ENCODE data around the gene CDHR5. TPM values are rescaled to one million over a fixed set of nuclear protein-coding genes. Genes with fewer than 3 reads are reported as not detected.
A peak's percentile ranks its signal among the peaks of the same experiment; 100 is the strongest.

CDHR5 gene
- total and polyA plus RNA-seq, 7 donors, result 0.07 to 0.34 (median 0.20) TPM; not detected in 4

DNA sequence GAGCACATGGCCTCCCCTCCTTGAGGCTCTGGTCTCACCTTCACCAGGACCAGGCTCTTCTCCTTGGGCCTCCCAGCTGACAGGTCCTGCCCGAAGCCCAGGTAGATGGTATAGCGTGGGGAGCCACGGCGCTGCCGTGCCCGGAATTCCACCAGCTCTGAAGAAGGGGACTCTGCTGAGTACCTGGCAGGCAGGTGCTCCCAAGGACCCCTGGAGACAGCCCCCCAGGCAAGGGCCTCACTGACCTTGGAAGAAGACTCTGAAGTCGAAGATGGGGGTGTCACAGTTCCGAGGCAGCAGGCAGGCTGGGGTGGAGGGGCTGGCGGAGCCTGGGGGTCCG lies 11.8 kb downstream of the CDHR5 start:
- peak overlapping the region; percentile 93 for H3K27ac ChIP-seq
- intact Hi-C loops (cut with DNase I), result no loop called here
- TF ChIP-seq, protein P1, sequence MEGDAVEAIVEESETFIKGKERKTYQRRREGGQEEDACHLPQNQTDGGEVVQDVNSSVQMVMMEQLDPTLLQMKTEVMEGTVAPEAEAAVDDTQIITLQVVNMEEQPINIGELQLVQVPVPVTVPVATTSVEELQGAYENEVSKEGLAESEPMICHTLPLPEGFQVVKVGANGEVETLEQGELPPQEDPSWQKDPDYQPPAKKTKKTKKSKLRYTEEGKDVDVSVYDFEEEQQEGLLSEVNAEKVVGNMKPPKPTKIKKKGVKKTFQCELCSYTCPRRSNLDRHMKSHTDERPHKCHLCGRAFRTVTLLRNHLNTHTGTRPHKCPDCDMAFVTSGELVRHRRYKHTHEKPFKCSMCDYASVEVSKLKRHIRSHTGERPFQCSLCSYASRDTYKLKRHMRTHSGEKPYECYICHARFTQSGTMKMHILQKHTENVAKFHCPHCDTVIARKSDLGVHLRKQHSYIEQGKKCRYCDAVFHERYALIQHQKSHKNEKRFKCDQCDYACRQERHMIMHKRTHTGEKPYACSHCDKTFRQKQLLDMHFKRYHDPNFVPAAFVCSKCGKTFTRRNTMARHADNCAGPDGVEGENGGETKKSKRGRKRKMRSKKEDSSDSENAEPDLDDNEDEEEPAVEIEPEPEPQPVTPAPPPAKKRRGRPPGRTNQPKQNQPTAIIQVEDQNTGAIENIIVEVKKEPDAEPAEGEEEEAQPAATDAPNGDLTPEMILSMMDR (IDR thresholded peaks at IDR 0.05), result no peak

DNA sequence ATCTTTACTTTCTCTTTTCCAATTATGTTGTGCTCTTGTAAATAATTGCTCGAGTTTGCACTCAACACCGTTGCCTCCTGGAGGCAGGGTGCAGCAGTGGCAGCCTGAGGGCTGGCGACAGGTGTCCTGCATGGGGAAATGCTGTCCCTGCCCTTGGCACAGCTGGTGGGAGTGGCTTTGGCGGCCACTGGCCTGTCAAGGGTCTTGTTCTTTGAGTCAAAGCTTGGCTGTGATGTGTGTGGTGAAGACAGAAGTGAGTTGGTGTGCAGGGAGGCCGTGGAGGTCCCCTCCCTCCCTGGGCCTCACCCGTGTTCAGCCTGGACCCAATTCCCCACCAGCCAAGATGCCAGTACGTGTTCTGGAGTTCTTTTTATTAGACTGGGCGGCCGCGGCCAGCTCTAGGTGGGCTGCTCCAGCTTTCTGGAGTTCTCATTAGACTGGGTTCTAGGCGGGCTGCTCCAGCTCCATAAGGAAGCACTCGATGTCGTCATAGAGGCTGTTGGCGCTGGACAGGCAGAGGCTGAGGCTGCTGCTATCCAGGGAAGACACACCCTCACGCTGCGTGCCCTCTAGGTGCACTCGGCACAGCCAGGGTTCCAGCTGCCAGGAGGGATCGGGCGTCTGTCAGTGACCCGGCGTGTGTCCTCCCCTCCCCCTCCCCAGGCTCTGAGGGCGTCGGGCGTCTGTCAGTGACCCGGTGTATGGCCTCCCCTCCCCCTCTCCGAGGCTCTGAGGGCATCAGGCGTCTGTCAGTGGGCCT lies 12.4 kb downstream of the CDHR5 start:
- TF ChIP-seq, protein P1 (IDR thresholded peaks at IDR 0.05), result peak; percentile 43
- Histone ChIP-seq H3K36me3 (ENCODE audit: insufficient read depth in 1 of 2, low read depth in 1 of 2) (peaks cover 8 to 66% of the 10 kb centered on the region in 2 donors), H3K4me1 (peaks cover 39% of the 10 kb centered on the region), H3K27ac (peak overlapping the region; percentile 93), H3K9me3 (no peaks in the 10 kb centered on the region), H3K27me3 (ENCODE audit: insufficient read depth in 3 of 3, low read length in 2 of 3) (no peaks in the 10 kb centered on the region), H3K4me3 (peak overlapping the region; percentile 34)
- WGBS, 3 donors, result 34 to 42% (median 34%) methylated on average over 25 to 27 of the region's 27 CpGs
- intact Hi-C loops (cut with DNase I), result no loop called here
- DNase-seq (peak; percentile 78 to 92), ATAC-seq (peak; percentile 68 to 73 (median 70))

More for the DNA sequence above, 11.8 kb downstream of the CDHR5 start:
- Histone ChIP-seq H3K27me3 (ENCODE audit: insufficient read depth in 3 of 3, low read length in 2 of 3) (no peaks in the 10 kb centered on the region), H3K4me3 (peak overlapping the region; percentile 34), H3K9me3 (no peaks in the 10 kb centered on the region), H3K4me1 (peaks cover 39% of the 10 kb centered on the region), H3K36me3 (ENCODE audit: insufficient read depth in 1 of 2, low read depth in 1 of 2) (peaks cover 6 to 60% of the 10 kb centered on the region in 2 donors)
- WGBS, 3 donors, result 93 to 94% (median 94%) methylated on average over 10 of the region's 10 CpGs
- ATAC-seq (no peak), DNase-seq (no peak)

DNA sequence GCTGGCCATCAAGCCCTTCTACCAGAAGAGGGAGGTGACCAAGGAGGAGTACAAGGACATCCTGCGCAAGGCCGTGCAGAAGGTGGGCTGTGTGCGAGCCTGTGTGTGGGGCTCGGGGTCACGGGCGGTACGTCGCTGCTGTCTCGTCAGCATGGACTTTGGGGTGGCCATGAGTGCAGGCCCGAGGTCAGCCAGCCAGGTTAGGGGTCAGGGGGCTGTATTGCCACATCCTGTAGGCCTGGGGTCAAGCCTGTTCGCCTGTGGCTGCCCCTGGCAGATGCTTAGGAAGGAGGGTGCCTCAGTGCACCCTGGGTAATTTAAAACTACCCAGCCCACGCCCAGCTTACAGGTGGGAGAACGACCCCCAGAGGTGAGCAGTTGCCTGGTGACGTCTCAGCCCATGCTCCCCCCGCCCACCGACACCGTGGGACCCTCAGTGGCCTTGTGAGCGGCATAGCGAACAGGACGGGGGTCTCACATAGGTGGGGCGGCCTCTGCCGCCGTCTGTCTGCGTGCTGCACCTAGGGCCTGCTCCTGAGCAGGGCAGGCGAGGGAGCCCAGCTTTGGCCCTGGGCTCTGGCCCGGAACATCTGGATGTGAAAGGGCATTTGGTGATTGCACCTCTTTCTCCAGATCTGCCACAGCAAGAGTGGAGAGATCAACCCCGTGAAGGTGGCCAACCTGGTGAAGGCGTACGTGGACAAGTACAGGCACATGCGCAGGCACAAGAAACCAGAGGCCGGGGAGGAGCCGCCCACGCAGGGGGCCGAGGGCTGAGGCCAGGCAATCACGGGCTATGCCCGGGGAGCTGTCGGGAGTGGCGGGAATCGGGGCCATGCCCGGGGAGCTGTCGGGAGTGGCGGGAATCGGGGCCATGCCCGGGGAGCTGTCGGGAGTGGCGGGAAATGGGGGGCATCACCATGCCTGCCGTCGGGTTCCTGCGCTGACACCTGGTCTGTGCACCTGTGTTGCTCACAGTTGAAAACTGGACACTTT lies 13.5 kb downstream of the CDHR5 start:
- DNase-seq (no peak), ATAC-seq (no peak)
- peaks cover 9 to 77% of the 10 kb centered on the region in 2 donors for H3K36me3 ChIP-seq (ENCODE audit: insufficient read depth in 1 of 2, low read depth in 1 of 2)
- no peak overlapping the region for H3K4me3 ChIP-seq
- H3K27me3 ChIP-seq (ENCODE audit: insufficient read depth in 3 of 3, low read length in 2 of 3), result no peaks in the 10 kb centered on the region
- TF ChIP-seq, protein P1 (IDR thresholded peaks at IDR 0.05), result no peak
- 83 to 89% (median 88%) methylated on average over 39 to 49 of the region's 49 CpGs for WGBS, 3 donors
- H3K9me3 ChIP-seq, result no peaks in the 10 kb centered on the region
- H3K4me1 ChIP-seq, result peaks cover 34% of the 10 kb centered on the region
- intact Hi-C loops (cut with DNase I), result loop anchor here in 1 of 2 donors (2.0 kb wide), 1 partner anchor 34 kb away; the partner anchor contains the start of gene PHRF1
- H3K27ac ChIP-seq, result peak overlapping the region; percentile 93

DNA sequence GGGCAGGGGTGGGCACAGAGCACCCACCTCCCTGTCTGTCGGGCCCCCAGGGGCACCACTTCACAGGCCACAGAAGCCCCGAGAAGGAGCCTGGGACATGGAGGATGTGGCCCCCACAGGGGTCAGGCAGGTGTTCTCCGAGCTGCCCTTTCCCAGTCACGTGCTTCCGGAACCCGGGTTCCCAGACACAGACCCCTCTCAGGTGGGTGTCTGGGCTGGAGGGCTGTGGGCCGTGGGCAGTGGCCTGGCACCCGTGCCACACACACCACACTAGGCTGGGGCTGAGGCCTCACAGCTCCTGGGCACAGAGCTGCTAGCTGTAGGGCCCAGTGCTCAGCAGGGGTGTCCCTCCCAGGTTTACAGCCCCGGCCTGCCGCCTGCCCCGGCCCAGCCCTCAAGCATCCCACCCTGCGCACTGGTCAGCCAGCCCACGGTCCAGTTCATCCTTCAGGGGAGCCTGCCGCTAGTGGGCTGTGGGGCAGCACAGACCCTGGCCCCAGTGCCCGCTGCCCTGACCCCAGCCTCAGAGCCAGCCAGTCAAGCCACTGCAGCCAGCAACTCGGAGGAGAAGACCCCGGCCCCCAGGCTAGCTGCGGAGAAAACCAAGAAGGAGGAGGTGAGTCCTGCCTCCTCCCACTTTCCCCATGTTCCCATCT lies 14.5 kb downstream of the CDHR5 start:
- no peak overlapping the region for H3K27ac ChIP-seq
- no peak for DNase-seq
- no peak overlapping the region for H3K4me3 ChIP-seq
- H3K36me3 ChIP-seq (ENCODE audit: insufficient read depth in 1 of 2, low read depth in 1 of 2), result peaks cover 13 to 87% of the 10 kb centered on the region in 2 donors
- WGBS, 3 donors, result 92 to 96% (median 93%) methylated on average over 17 to 18 of the region's 18 CpGs
- H3K9me3 ChIP-seq, result no peaks in the 10 kb centered on the region
- intact Hi-C loops (cut with DNase I), result loop anchor here in 1 of 2 donors (2.0 kb wide), 1 partner anchor 33 kb away; the partner anchor contains the start of gene PHRF1
- TF ChIP-seq, protein P1 (IDR thresholded peaks at IDR 0.05), result no peak
- ATAC-seq, result no peak
- peaks cover 34% of the 10 kb centered on the region for H3K4me1 ChIP-seq
- H3K27me3 ChIP-seq (ENCODE audit: insufficient read depth in 3 of 3, low read length in 2 of 3), result no peaks in the 10 kb centered on the region

Data from psoas muscle (tissue), 8 donors.